ENCODE measurements around the gene SYCP2L.

DNA sequence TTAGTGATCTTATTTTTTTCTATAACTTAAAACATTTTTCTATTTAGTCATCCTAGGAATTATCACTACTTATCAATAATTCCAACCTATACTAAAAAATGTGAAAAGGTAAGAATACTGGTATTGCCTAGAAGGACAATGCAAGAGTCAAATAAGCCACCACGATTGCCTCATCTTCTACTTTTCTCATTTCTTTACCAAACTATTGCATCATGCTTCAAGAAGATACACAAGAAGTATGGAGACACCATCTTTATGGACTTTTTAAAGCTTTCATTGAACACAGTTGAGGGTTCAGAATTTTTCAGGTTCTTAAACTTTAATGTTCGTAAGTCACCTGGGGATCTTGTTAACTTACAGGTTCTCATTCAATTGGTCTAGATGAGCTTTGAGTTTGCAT, 131.4 kb downstream of the SYCP2L start:
- no peak for TF ChIP-seq EZH2 (IDR thresholded peaks at IDR 0.05)
- no peak for TF ChIP-seq POLR2AphosphoS5 (IDR thresholded peaks at IDR 0.05; ENCODE audit: borderline replicate concordance, low read depth, low read length)

Measured in SK-N-MC (cell line).